ENCODE results near the gene ADGRD1.

The ADGRD1 gene

DNA sequence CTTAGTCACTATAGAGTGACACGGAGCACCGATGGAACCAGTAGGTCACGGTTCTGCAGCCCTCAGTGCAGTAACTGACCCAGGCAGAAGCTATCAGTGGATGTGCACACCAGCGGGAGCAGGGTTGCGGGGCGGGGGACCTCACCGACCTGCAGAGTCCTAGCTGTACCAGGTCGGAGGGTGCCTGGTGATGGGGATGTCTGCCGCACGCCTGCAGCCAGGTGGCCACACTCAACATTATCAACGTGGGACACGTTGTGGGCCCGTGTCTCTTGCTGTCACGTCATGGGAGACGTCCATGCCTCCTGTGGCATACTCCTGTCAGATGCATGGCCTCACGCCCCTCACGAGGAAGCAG is 55.2 kb downstream of the ADGRD1 start:
- no peak for ATAC-seq
- TF ChIP-seq ZC3H10 (CRISPR knock-in tag; IDR thresholded peaks at IDR 0.05) (no peak), BACH2 (CRISPR knock-in tag; IDR thresholded peaks at IDR 0.05; ENCODE audit: borderline replicate concordance) (no peak), PATZ1 (CRISPR knock-in tag; IDR thresholded peaks at IDR 0.05; ENCODE audit: borderline replicate concordance) (no peak), RARB (CRISPR knock-in tag; IDR thresholded peaks at IDR 0.05) (no peak), ZNF70 (CRISPR knock-in tag; IDR thresholded peaks at IDR 0.05) (no peak), ISL1 (CRISPR knock-in tag; IDR thresholded peaks at IDR 0.05) (no peak), CREB5 (CRISPR knock-in tag; IDR thresholded peaks at IDR 0.05; ENCODE audit: low read depth) (no peak), ZNF565 (CRISPR knock-in tag; conservative IDR thresholded peaks at IDR 0.05; ENCODE audit: low read depth) (no peak), ESRRG (CRISPR knock-in tag; IDR thresholded peaks at IDR 0.05) (no peak), GLIS3 (CRISPR knock-in tag; IDR thresholded peaks at IDR 0.05) (no peak), TOX (CRISPR knock-in tag; IDR thresholded peaks at IDR 0.05; ENCODE audit: borderline replicate concordance) (no peak), ZNF8 (CRISPR knock-in tag; IDR thresholded peaks at IDR 0.05) (no peak)
- TF ChIP-seq, protein P1, sequence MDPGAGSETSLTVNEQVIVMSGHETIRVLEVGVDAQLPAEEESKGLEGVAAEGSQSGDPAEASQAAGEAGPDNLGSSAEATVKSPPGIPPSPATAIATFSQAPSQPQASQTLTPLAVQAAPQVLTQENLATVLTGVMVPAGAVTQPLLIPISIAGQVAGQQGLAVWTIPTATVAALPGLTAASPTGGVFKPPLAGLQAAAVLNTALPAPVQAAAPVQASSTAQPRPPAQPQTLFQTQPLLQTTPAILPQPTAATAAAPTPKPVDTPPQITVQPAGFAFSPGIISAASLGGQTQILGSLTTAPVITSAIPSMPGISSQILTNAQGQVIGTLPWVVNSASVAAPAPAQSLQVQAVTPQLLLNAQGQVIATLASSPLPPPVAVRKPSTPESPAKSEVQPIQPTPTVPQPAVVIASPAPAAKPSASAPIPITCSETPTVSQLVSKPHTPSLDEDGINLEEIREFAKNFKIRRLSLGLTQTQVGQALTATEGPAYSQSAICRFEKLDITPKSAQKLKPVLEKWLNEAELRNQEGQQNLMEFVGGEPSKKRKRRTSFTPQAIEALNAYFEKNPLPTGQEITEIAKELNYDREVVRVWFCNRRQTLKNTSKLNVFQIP (CRISPR knock-in tag; IDR thresholded peaks at IDR 0.05; ENCODE audit: borderline replicate concordance, low read depth): no peak

- ATAC-seq: no peak
- TF ChIP-seq SNAI2 (CRISPR knock-in tag; IDR thresholded peaks at IDR 0.05): no peak
These were observed 56.1 kb downstream of the ADGRD1 start for GRCh38 chr12:131009595-131010395.

GRCh38 chr12:131010396-131011131 is 56.9 kb downstream of the ADGRD1 start:
- ATAC-seq: no peak
- no peak for TF ChIP-seq CREB5 (CRISPR knock-in tag; IDR thresholded peaks at IDR 0.05; ENCODE audit: low read depth)
- TF ChIP-seq ESRRG (CRISPR knock-in tag; IDR thresholded peaks at IDR 0.05): no peak
- no peak for TF ChIP-seq ARNTL (CRISPR knock-in tag; IDR thresholded peaks at IDR 0.05; ENCODE audit: borderline replicate concordance, low read depth)
- no peak for TF ChIP-seq ZC3H10 (CRISPR knock-in tag; IDR thresholded peaks at IDR 0.05)
- TF ChIP-seq TCF4 (CRISPR knock-in tag; IDR thresholded peaks at IDR 0.05; ENCODE audit: borderline replicate concordance): no peak
- TF ChIP-seq ZNF70 (CRISPR knock-in tag; IDR thresholded peaks at IDR 0.05): no peak
- TF ChIP-seq OSR1 (CRISPR knock-in tag; IDR thresholded peaks at IDR 0.05): no peak
- TF ChIP-seq, protein P1 (CRISPR knock-in tag; IDR thresholded peaks at IDR 0.05; ENCODE audit: borderline replicate concordance, low read depth): no peak
- no peak for TF ChIP-seq ISL1 (CRISPR knock-in tag; IDR thresholded peaks at IDR 0.05)
- no peak for TF ChIP-seq TOX (CRISPR knock-in tag; IDR thresholded peaks at IDR 0.05; ENCODE audit: borderline replicate concordance)
- no peak for TF ChIP-seq PPARA (CRISPR knock-in tag; IDR thresholded peaks at IDR 0.05; ENCODE audit: borderline replicate concordance)
- no peak for TF ChIP-seq ZNF565 (CRISPR knock-in tag; conservative IDR thresholded peaks at IDR 0.05; ENCODE audit: low read depth)
- no peak for TF ChIP-seq ZFP30 (CRISPR knock-in tag; IDR thresholded peaks at IDR 0.05)
- TF ChIP-seq ZNF8 (CRISPR knock-in tag; IDR thresholded peaks at IDR 0.05): no peak
